ENCODE data around the gene LIMS2.
A peak's percentile ranks its signal among the peaks of the same experiment; 100 is the strongest.

The LIMS2 gene

GRCh38 chr2:127704641-127705390 is 29.5 kb upstream of the LIMS2 start:
- Mint-ChIP-seq H3K36me3 (peaks cover 19% of the 10 kb centered on the region), H3K27ac (peak overlapping the region; percentile 52), H3K4me3 (peak overlapping the region; percentile 15), H3K4me1 (peaks cover 45% of the 10 kb centered on the region), H3K27me3 (no peaks in the 10 kb centered on the region), H3K9me3 (no peaks in the 10 kb centered on the region)

DNA sequence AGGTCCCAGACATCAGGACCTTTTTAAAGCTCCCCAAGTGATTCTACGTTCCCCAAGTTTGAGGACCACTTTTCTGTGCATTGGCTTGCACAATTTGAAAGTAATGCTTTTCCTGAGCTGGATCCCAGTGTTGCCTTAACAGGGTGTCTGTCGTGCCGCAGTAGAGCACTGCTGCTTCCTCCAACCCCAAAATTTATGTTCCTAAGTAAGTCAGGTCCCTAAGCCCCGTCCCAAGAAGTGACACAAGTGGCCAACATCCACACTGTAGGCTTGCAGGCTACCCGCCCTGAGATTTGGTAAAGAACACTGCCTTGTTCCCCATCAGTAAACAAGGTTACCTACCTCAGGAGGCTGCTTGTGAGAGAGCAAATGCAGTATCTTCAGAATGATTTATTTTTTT is 28.0 kb upstream of the LIMS2 start:
- Mint-ChIP-seq H3K27me3 (no peaks in the 10 kb centered on the region), H3K4me3 (peak overlapping the region; percentile 92), H3K4me1 (peaks cover 45% of the 10 kb centered on the region), H3K27ac (no peak overlapping the region), H3K9me3 (no peaks in the 10 kb centered on the region), H3K36me3 (peaks cover 16% of the 10 kb centered on the region)

- Mint-ChIP-seq H3K27ac (peak overlapping the region; percentile 98), H3K9me3 (no peaks in the 10 kb centered on the region), H3K4me1 (peaks cover 45% of the 10 kb centered on the region), H3K27me3 (no peaks in the 10 kb centered on the region), H3K36me3 (peaks cover 16% of the 10 kb centered on the region), H3K4me3 (peak overlapping the region; percentile 92)
Observed at GRCh38 chr2:127702395-127703009, 27.2 kb upstream of the LIMS2 start.

DNA sequence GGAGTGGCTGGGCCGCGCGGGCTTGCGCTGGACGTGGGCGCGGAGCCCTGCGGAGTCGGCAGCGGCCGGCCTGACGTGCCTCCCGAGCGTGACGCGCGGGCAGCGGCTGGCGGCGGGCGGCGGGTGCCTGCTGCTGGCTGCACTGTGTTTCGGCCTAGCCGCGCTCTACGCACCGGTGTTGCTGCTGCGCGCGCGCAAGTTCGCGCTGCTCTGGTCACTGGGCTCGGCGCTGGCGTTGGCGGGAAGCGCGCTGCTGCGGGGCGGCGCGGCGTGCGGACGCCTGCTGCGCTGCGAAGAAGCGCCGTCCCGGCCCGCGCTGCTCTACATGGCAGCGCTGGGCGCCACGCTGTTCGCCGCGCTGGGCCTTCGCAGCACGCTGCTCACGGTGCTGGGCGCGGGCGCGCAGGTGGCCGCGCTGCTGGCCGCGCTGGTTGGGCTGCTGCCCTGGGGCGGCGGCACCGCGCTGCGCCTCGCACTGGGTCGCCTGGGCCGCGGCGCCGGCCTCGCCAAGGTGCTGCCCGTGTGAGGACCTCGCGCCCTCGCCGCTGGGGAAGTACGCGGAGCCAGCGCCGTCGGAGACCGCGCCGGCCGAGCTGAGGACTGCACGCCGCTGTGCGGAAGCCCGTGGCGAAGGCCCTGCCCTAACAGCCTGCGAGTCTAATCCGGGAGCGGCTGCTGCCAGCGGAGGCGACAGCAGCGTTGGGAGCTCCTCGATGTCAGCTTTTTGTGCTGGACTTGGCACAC is 26.5 kb upstream of the LIMS2 start:
- Mint-ChIP-seq H3K4me1 (peaks cover 45% of the 10 kb centered on the region), H3K36me3 (peaks cover 16% of the 10 kb centered on the region), H3K9me3 (no peaks in the 10 kb centered on the region), H3K4me3 (peak overlapping the region; percentile 93), H3K27ac (peak overlapping the region; percentile 98), H3K27me3 (no peaks in the 10 kb centered on the region)

DNA sequence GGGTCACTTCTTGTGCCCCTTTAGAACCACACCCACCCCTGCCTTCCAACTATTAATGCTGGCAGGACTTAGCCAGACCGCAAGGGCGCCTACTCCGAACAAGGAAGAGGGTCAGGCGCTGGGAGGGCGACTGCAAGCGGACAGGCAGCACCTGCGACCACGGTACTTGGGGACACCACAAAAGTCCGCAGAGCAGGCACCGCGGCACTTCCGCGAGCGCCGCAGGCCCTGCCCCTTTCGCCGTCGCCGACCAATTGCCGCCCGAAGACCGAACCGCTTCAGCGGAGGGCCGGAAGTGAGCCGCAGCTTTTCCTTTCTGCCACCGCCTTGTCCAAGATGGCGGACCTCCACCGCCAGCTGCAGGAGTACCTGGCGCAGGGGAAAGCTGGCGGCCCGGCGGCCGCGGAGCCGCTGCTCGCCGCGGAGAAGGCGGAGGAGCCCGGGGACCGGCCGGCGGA is 25.9 kb upstream of the LIMS2 start, which contains the start of gene SFT2D3:
TSS of gene SFT2D3 (plus strand) at position 305 of the 458 bp plus-strand sequence. CDS start at position 337, 32 bp downstream.
- no peaks in the 10 kb centered on the region for H3K9me3 Mint-ChIP-seq
- H3K36me3 Mint-ChIP-seq = peaks cover 15% of the 10 kb centered on the region
- peak within 1 kb of the TSS; percentile 93 for H3K4me3 Mint-ChIP-seq
- no peaks in the 10 kb centered on the region for H3K27me3 Mint-ChIP-seq
- peak within 1 kb of the TSS; percentile 98 for H3K27ac Mint-ChIP-seq
- H3K4me1 Mint-ChIP-seq = peaks cover 43% of the 10 kb centered on the region

DNA sequence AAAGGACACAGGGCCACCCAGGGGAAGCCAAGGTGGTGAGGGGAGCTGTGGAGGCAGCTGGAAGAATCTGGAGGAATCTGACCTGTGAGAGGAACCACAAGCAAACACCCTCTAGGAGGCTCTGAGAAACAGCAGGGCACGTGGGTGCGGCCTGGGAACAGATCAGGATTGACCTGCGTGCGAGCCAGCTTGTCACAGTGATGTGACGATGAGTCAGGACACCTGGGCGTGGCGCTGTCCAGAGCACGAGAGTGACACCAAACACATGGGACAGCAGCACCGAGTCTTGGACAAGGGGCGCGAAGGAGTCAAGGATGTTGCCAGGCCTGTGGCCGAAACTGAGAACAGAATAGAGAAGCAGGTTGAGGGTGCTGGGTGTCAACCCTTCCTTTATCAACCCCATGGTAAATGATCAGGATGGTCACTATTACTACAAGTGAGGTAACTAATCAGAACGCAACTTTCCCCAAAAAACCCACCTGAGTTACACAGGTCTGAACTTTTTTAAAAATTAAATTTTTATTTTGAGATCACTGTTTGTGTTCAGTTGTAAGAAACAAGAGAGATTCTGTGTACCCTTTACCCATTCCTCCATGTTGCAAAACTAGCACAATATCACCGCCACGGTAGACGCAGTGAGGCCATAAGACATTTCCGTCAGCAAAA is 25.3 kb upstream of the LIMS2 start:
- Mint-ChIP-seq H3K4me3 (peak overlapping the region; percentile 93), H3K27ac (peak overlapping the region; percentile 96), H3K4me1 (peaks cover 42% of the 10 kb centered on the region), H3K36me3 (peaks cover 15% of the 10 kb centered on the region), H3K9me3 (no peaks in the 10 kb centered on the region), H3K27me3 (no peaks in the 10 kb centered on the region)

DNA sequence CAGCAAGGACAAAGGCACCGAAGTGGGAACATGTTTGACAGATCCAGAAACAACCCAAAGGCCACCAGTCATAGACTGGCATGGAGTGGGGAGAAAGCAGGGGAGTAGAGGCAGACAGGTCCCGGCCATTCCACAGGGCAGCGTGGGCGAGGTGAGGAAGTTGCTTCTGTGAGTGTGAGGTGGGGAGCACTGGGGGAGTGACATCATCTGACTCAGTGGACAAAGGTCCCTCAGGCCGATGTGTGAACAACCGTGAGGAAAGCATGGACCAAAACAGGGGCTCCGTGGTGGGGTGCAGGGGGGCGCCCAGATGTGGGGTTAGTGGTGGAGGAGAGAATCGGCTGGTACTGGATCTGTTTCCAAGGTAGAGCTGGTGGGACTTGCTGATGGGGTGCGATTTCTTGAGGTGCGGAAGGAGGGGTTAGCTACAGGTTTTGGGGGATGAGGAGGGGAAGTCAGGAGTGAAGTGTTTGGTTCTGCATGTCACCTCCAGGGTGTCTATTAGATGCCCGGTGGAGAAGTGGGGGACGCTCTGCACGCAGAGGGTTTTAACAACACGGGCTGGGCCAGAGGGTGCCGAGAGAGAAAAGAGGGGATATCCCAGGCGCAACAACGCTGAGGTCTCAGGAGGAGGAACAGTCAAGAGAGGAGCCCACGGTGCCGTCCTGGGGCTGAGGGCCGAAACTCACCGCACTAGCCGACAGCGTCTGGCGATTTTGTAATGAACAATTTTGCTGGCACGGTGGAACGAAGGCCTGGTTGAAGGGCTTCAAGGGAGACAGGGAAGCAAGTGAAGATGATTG is 23.4 kb upstream of the LIMS2 start:
- Mint-ChIP-seq H3K4me1 (peaks cover 25% of the 10 kb centered on the region), H3K27me3 (no peaks in the 10 kb centered on the region), H3K4me3 (no peak overlapping the region), H3K36me3 (peaks cover 6% of the 10 kb centered on the region), H3K9me3 (no peaks in the 10 kb centered on the region), H3K27ac (peak overlapping the region; percentile 78)

- H3K9me3 Mint-ChIP-seq = no peaks in the 10 kb centered on the region
- H3K4me1 Mint-ChIP-seq = peaks cover 14% of the 10 kb centered on the region
- H3K27ac Mint-ChIP-seq = no peak overlapping the region
- H3K4me3 Mint-ChIP-seq = no peak overlapping the region
- H3K36me3 Mint-ChIP-seq = peaks cover 6% of the 10 kb centered on the region
- H3K27me3 Mint-ChIP-seq = no peaks in the 10 kb centered on the region
Observed at GRCh38 chr2:127697482-127698180, 22.3 kb upstream of the LIMS2 start.

GRCh38 chr2:127695491-127696472 is 20.5 kb upstream of the LIMS2 start:
- Mint-ChIP-seq H3K4me1 (peaks cover 8% of the 10 kb centered on the region), H3K27ac (no peak overlapping the region), H3K36me3 (peaks cover 16% of the 10 kb centered on the region), H3K9me3 (peaks cover 10% of the 10 kb centered on the region), H3K4me3 (no peak overlapping the region), H3K27me3 (no peaks in the 10 kb centered on the region)

DNA sequence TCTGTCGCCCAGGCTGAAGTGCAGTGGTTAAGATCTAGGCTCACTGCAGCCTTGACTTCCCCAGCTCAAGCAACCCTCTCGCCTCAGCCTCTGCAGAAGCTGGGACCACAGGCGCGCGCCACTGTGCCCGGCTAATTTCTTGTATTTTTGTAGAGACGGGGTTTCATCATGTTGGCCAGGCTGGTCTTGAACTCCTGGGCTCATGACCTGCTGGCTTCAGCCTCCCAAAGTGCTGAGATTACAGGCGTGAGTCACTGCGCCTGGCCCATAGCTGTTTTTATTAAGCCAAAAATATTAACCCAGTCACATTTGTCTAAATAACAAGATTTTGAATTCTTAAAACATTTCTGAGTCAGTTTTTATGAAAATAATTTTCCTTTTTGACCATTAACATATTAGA is 19.7 kb upstream of the LIMS2 start:
- no peak overlapping the region for H3K4me3 Mint-ChIP-seq
- no peaks in the 10 kb centered on the region for H3K27me3 Mint-ChIP-seq
- peaks cover 16% of the 10 kb centered on the region for H3K36me3 Mint-ChIP-seq
- no peak overlapping the region for H3K27ac Mint-ChIP-seq
- H3K9me3 Mint-ChIP-seq = peaks cover 10% of the 10 kb centered on the region
- H3K4me1 Mint-ChIP-seq = peaks cover under 1% of the 10 kb centered on the region

GRCh38 chr2:127690696-127691095 is 15.4 kb upstream of the LIMS2 start:
- Mint-ChIP-seq H3K27ac (no peak overlapping the region), H3K4me3 (no peak overlapping the region), H3K27me3 (no peaks in the 10 kb centered on the region), H3K36me3 (peaks cover 15% of the 10 kb centered on the region), H3K9me3 (peaks cover 10% of the 10 kb centered on the region), H3K4me1 (no peaks in the 10 kb centered on the region)

GRCh38 chr2:127688405-127688804 is 13.1 kb upstream of the LIMS2 start:
- no peak overlapping the region for H3K27ac Mint-ChIP-seq
- no peaks in the 10 kb centered on the region for H3K27me3 Mint-ChIP-seq
- no peak overlapping the region for H3K4me3 Mint-ChIP-seq
- no peaks in the 10 kb centered on the region for H3K4me1 Mint-ChIP-seq
- peaks cover 10% of the 10 kb centered on the region for H3K9me3 Mint-ChIP-seq
- H3K36me3 Mint-ChIP-seq = peaks cover 15% of the 10 kb centered on the region

DNA sequence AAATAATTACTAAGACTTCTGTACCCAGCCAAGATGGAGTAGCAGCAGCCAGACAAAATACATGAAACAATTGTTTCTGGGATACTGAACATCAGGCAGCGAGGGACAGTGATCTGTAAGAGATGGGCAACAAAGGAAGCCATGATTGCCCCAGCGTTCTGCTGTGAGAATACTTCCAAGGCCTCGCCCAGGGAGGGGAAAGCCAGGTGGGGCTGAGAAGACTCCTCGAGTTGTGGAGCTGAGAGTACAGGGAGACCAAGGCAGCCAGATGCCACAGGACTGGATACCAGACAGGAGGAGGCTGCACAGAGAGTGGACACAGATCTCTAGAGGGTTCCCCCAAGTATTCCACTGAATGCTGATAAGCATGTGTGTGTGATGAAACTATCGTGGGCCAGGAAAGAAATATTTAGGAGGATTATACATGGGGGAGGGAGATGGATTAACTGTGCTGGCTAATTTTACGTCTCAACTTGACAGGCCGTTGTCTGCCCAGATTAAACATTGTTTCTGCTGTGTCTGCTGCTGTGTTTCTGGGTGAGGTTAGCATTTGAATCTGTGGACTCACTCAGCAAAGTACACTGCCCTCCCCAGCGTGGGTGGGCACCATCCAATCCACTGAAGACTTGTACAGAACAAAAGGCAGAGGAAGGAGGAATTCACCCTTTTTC is 10.2 kb upstream of the LIMS2 start:
- H3K4me1 Mint-ChIP-seq = peaks cover 6% of the 10 kb centered on the region
- H3K4me3 Mint-ChIP-seq = no peak overlapping the region

More for the DNA sequence above, 10.2 kb upstream of the LIMS2 start:
- H3K36me3 Mint-ChIP-seq = peaks cover 1% of the 10 kb centered on the region
- no peaks in the 10 kb centered on the region for H3K9me3 Mint-ChIP-seq
- H3K27me3 Mint-ChIP-seq = no peaks in the 10 kb centered on the region
- H3K27ac Mint-ChIP-seq = no peak overlapping the region

Data from activated naive CD4-positive, alpha-beta T cell treated with anti-CD3 and anti-CD28 coated beads, Interleukin-2, amount 50 U/mL, for 24 hours (primary cell).